Tongue (tissue), 2 donors: ENCODE results near the gene SMYD1. TPM values are rescaled to one million over a fixed set of nuclear protein-coding genes. Genes with fewer than 3 reads are reported as not detected.
A peak's percentile ranks its signal among the peaks of the same experiment; 100 is the strongest.

ENCODE experiments used
- DNase-seq: peaks from one replicate; pipeline ENCODE4 v3.0.0-alpha.2; 2015
- total RNA-seq: library from RNA; depleted of rRNA; stranded (reverse); fragments of >200 nt; gene quantifications from one replicate; pipeline ENCODE4 v1.2.3, GENCODE V29; 2014

SMYD1 gene
- total RNA-seq, 1 donor from 2014 or later, result 308 TPM

- no peak for DNase-seq
These were observed 21.4 kb downstream of the SMYD1 start for GRCh38 chr2:88088999-88089398.

GRCh38 chr2:88090446-88091283 is 23.0 kb downstream of the SMYD1 start:
- DNase-seq, result no peak

GRCh38 chr2:88091943-88092342 is 24.3 kb downstream of the SMYD1 start:
- DNase-seq, result no peak

- DNase-seq, result no peak
These were observed 25.1 kb downstream of the SMYD1 start for GRCh38 chr2:88092773-88093172.

- no peak for DNase-seq
These were observed 27.4 kb downstream of the SMYD1 start for GRCh38 chr2:88095022-88095421.

- DNase-seq, result no peak
These were observed 29.1 kb downstream of the SMYD1 start for GRCh38 chr2:88096708-88097107.

- no peak for DNase-seq
These were observed 29.6 kb downstream of the SMYD1 start for GRCh38 chr2:88097192-88097591.

GRCh38 chr2:88097891-88098557 is 30.4 kb downstream of the SMYD1 start:
- no peak for DNase-seq

- no peak for DNase-seq
These were observed 30.9 kb downstream of the SMYD1 start for GRCh38 chr2:88098558-88098900.

- DNase-seq, result no peak
These were observed 32.3 kb downstream of the SMYD1 start for GRCh38 chr2:88099798-88100488.

GRCh38 chr2:88100489-88100858 is 32.8 kb downstream of the SMYD1 start:
- peak; percentile 76 for DNase-seq

- no peak for DNase-seq
These were observed 41.2 kb downstream of the SMYD1 start for GRCh38 chr2:88108796-88109195.

- DNase-seq, result no peak
These were observed 43.2 kb downstream of the SMYD1 start for GRCh38 chr2:88110830-88111229.

GRCh38 chr2:88113069-88113468 is 45.4 kb downstream of the SMYD1 start:
- no peak for DNase-seq

GRCh38 chr2:88114889-88115288 is 47.3 kb downstream of the SMYD1 start:
- peak; percentile 84 for DNase-seq

GRCh38 chr2:88115825-88116518 is 48.3 kb downstream of the SMYD1 start:
- DNase-seq, result no peak

GRCh38 chr2:88116669-88117432 is 49.2 kb downstream of the SMYD1 start:
- DNase-seq, result no peak

GRCh38 chr2:88117973-88118372 is 50.3 kb downstream of the SMYD1 start:
- DNase-seq, result no peak

GRCh38 chr2:88121678-88122077 is 54.1 kb downstream of the SMYD1 start:
- no peak for DNase-seq

GRCh38 chr2:88122141-88122884 is 54.7 kb downstream of the SMYD1 start:
- no peak for DNase-seq
